ENCODE data around the gene CLDN24.
A peak's percentile ranks its signal among the peaks of the same experiment; 100 is the strongest.
"Not testable (repeated sequence)": the region's sequence is repeated elsewhere in the genome, so short reads cannot be mapped to it uniquely, and the experiment has no call there.

CLDN24 gene

DNA sequence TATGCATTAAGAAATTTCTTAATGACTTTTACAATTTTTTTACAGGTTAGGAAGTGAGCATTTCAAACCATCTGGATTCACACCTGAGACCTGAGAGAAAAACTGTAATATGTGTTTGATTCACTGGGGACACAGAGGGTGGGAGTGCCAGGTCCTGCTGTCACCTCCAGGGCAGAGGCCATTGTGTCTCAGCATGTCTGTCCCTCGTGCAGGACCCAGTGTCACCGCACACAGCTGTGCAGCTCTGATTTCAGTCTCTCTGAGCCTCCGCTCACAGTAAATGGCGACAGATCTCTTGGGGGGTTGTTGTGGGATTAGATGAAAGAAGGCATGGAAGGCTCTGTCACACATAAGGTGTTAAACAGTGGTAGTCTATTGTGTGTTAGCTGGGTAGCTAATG, 23.0 kb upstream of the CLDN24 start:
- no peak for DNase-seq

GRCh38 chr4:183344523-183345255, 22.5 kb upstream of the CLDN24 start:
- no peak for DNase-seq

DNA sequence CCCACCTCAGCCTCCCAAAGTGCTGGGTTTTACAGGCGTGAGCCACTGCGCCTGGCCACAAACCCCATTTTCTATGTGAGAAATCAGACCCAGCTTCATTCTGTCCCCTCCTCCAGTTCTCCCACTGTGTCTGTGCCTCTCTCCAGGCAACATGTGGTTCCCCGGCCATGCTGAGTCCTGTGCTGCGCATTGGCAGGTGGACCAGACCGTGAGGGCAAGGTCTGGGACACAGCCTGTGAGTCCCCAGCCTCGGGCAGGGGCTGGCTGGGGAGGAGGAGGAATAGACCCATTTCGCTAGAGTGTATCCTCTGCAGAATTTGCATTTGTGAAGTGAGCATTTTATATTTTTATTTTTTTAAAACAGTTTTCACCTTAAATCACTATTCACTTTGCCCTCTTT, 21.5 kb upstream of the CLDN24 start:
- DNase-seq: no peak

DNA sequence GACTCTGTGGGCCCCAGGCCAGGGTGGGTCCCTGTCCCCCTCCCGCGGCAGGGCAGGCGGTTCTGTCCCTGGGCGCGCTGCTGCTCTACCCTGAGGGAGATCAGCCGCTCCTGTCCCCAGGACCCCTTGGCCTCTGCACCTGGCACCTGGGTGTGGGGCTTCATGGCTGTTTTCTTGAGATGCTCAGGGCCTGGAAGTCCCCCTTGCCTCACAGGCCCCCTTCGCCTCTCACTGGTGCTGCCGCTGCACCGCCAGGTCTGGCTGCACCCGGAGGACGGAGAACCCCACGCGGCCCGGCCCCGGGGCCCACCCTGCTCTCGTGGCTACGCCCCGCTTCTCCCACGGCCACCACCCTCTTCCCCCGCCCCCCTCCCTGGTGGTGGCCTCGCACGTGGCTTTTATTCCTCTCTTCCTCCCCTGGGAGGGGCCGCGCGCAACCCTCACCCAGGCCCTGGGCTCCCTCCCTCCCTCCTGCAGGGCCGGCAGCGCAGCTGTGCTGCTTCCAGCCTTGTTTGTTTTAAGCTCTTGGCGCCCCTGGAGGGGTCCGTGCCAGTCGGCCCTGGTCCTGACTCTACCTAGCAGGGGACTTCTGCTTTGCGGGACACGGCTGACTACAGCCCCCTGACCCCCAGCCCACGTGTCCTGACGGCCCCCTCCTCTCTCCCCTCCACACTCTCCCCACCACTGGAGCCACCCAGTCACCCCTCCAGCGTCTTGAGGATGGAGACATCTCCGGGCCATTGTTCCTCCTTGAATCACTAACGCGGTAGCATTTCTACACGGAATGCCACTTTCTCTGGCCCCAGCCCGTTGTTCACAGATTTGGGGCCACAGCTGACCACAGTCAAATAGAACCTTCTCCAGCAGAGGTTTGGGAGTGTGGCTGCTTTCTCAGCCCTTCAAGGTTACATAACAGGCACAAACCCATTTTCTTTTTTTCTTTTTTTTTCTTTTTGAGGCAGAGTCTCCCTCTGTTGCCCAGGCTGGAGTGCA, 20.6 kb upstream of the CLDN24 start:
- DNase-seq: no peak

DNA sequence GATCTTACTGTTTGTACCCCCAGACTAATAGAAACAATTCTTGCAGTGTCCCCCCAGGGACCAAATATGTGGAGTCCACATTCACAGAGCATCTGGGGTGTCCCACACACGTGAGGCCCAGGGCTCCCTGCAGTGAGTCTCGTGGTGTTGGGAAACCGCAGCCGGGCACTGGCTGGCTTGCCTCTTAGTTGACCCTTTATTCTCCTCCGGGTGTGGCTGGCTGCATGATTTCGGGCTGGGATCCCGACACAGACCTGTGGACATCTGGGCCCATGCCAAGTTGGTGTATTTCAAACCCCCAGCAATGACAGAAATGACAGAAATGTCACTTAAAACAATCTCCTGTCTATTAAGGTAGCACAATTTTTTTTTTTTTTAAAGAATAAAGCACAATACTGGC, 15.6 kb upstream of the CLDN24 start:
- DNase-seq: no peak

GRCh38 chr4:183337349-183337748, 15.1 kb upstream of the CLDN24 start:
- no peak for DNase-seq

GRCh38 chr4:183335369-183335940, 13.2 kb upstream of the CLDN24 start:
- peak; percentile 91 for DNase-seq

DNA sequence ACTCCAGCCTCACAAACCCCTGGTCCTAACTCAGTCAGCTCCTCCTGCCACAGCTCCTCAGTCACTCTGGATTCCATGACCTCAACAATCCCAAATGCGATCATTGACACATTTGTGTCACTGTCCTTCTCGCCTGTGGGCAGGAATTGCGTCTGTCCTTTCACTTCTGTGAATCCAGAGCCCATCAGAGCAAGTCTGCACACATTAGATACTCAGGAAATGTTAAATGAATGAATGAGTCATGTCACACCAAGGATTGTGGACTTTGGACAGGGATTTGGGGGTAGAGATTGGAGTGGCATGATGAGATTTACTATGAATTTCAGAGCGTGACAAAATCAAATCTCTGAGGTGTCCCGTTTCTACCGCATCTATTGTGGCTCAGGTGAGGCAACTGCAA, 11.8 kb upstream of the CLDN24 start:
- DNase-seq: no peak

DNA sequence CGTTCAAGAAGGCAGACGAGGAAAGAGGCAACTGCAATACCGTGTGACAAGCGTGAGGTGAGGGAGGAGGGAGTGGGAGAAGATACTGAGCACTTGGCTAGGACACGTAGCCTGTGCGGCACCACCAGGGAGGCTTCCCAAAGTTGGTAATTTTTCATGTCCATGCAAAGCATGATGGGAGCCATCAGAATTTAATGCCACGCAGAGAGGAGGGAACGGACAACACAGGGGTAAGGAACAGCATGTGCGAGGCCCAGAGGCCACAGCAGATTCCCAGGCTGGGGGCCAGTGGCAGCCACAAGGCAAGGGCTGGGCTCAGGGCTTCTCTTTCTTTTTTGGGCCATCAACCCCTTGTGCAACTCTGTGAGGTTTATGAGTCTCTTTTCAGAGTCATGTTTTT, 11.0 kb upstream of the CLDN24 start:
- DNase-seq: no peak

DNA sequence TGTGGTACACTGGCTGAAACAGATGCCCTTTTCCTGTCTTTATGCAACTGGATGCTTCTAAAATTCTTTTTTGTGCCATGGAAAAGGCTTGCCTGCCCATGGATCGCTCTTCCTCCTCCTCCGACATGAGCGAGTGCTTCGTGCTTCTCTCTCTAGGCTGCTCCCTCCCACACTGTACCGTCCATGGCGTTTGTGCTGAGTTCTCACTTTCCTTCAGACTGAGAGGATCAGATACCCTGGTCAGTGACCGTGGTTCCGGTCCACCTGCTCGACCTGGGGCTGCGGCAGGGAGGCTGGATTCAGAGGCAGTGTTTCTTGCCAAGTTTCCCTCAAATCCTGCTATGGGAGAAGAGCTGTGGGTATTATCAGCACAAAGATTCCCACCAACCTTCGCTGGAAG, 10.2 kb upstream of the CLDN24 start:
- DNase-seq: no peak

DNA sequence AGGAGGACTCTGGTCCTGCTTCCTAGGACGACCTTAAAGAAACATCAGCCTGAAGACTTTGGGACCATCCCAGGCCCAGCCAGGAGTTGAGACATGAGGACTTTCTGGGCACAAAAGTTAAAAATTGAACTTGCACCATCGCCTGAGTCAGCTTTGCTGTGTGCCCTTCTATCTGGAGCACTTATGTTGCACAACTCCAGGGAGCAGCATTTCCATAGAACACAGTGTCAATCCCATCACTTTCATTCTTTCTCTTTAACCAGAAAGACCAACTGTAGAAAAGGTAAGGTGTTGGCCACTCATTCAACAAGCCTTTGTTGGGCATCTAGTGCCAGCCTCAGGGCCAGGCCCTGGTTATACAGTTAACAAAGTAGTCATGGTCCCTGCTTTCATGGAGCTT, 8.6 kb upstream of the CLDN24 start:
- DNase-seq: no peak

DNA sequence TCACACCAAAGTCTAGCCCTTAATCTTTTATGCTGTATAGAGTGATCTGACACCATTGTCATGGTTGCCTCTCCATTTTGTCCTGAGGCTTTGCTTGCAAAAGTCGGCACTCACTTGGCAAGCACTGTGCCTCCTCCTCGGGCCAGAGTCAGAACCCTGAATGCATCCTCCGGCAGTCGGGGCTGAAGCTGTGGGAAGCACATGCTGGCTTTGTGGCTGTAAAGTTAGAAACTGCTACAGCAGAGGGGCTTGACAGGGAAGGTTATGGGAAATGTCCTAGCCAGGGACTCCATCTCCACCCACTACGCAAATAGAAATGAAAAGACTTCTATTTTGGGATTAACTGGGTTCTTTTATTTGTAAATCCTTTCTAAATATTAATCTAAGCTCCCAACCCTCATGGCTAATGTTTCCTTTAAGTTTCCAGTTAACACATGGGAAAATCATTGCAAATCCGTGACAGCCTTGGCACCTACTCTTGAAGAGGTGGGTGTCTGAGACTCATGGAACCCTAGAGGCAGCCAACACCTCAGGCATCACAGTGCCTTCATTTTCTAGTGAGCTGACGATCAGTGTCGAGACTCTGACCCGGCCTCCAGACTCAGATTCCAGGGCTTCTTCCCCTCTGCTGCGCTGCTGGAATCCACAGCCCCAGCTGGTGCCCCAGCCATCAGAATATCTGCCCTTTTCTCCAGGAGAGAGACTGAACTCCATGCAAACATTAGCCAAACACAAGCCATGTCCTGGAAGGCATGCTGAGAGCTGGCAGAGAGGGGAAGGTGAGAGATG, 7.9 kb upstream of the CLDN24 start:
- no peak for DNase-seq

DNA sequence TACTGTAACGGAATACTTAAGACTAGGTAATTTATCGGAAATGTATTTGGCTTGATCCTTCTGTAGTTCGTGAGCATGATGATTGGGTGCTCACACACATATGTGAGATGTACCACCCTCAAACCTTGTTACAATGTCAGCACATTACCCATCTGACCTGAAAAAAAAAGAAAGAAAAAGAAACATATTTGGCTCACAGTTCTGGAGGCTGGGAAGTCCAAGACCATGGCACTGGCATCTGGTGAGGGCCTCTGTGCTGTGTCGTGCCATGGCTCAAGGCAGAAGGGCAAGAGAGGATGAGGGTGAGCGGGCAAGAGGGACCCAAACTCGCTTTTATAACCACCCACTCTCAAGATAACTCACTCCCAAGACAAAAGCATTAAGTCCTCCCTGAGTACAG, 7.0 kb upstream of the CLDN24 start:
- no peak for DNase-seq

DNA sequence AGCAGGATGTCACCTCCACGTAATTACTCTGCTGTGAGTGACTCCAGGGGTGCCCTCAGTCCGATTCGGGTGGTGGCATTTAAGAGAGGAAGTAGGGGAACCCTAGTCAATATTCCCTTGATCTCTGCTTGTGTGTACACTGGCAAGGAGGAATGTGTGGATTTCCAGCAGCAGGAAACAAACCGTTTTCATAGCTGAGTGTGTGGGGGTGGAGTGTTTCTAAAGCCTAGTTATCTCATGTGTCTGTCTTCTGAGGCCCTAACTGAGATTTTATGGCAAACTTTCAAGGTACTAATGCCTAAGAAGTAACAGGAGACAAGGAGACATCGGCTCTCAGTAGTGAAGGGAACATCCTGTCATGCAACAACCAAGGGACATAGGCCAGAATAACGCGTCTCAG, 6.6 kb upstream of the CLDN24 start:
- no peak for DNase-seq

GRCh38 chr4:183327827-183328226, 5.6 kb upstream of the CLDN24 start:
- DNase-seq: no peak

DNA sequence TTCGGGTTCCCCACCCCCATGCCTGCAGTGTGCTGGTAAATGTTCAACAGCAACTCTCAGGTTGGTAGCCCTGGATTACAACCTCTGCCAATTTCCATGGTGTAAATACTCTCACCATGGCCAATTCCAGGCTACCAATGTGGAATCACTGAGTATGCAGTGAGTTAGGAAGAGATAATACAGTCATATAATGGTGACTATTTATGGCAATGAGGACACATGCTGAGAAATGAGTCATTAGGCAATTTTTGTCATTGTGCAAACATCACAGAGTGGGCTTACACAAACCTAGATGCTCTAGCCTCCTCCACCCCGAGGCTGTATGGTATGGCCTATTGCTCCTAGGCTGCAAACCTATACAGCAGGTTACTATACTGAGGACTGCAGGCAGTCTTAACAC, 4.6 kb upstream of the CLDN24 start:
- DNase-seq: peak; percentile 6

GRCh38 chr4:183326387-183326786, 4.2 kb upstream of the CLDN24 start:
- not testable (repeated sequence) for DNase-seq

- no peak for DNase-seq
Observed at GRCh38 chr4:183324619-183325018, 2.4 kb upstream of the CLDN24 start.

DNA sequence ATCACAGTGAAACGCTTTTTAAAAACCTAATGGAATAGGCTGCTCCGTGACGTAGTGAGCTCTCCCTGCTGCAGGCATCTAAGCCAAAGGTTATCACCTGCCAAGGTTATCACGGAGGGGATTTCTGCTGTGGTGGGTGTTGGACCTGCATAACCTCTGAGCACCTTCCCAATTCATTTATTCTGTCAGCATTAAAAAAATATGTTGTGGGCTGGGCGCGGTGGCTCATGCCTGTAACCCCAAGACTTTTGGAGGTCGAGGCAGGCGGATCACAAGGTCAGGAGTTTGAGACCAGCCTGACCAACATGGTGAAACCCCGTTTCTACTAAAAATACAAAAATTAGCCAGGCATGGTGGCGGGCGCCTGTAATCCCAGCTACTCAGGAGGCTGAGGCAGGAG, 1.8 kb upstream of the CLDN24 start:
- not testable (repeated sequence) for DNase-seq

DNA sequence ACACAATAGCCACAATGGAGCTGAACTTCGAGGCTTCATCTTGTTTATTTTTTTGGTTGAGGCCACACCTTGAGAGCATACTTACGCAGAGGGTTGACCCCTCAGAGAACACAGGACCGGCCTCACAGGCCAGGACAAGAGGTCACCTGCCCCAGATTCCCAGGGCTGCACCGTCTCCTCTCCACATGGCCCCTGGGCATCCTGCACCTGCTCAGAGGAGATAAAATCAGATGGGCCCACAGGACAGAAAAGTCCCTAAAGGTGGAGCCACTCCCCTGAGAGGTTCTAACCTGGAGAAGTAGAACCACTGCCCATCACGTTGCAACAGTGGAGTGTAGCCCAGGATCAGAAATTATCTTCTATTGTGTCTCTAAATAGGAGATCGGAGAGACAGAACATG, 1.1 kb upstream of the CLDN24 start:
- DNase-seq: no peak

- DNase-seq: no peak
Observed at GRCh38 chr4:183321516-183321915, 710 bp downstream of the CLDN24 start.

GRCh38 chr4:183321079-183321478, 1.1 kb downstream of the CLDN24 start:
- DNase-seq: no peak

Data from HCEC 1CT (cell line).